PC-3 (cell line): ENCODE data around the gene IGFL3.

Experiments
- CTCF ChIP-seq: fragments of 300-600 bp; sonication (generic); conservative IDR thresholded peaks from 2 replicates; pipeline ENCODE4 v1.5.1; 2017; ENCODE audit warnings: antibody characterized with exemption, low read depth, mild to moderate bottlenecking, low read length
- EZH2 ChIP-seq: fragments of 300-600 bp; sonication (generic); IDR thresholded peaks from one replicate; pipeline ENCODE4 v1.6.1; 2017; ENCODE audit warnings: antibody characterized with exemption, mild to moderate bottlenecking, low read length; ENCODE audit not compliant: unreplicated experiment

- TF ChIP-seq CTCF = no peak
- no peak for TF ChIP-seq EZH2
Observed at GRCh38 chr19:46118136-46118535, 6.4 kb downstream of the IGFL3 start.
